H1 (cell line): ENCODE results near the gene MBOAT2. TPM values are rescaled to one million over a fixed set of nuclear protein-coding genes. Genes with fewer than 3 reads are reported as not detected.

Source experiments
- polyA plus RNA-seq, 7 experiments: library from polyadenylated mRNA; depleted of rRNA in 3 of 7; stranded (reverse) in 5 of 7; unstranded in 2 of 7; fragments of >200 nt in 5 of 7; fragments of 200-250 nt in 2 of 7; gene quantifications; 1 replicate in 5 of 7; 2 replicates in 1 of 7; 4 replicates in 1 of 7; pipeline versions ENCODE4 v1.2.1 to v1.2.3, GENCODE V29; 2011 to 2013; ENCODE audit warnings: missing spikeins in 2 of 7, mixed read lengths in 2 of 7
- total RNA-seq: library from RNA; stranded (reverse); fragmentation: NEBNext Ultra II Directional; extraction: Animal tissue kit (Norgen Biotek cat#: 25700); gene quantifications from 2 replicates; pipeline ENCODE4 v1.2.1, GENCODE V29; 2021
- TF ChIP-seq, protein P1 (sequence below): IDR thresholded peaks from 2 replicates; pipeline ENCODE4 v1.6.1; 2011; ENCODE audit warnings: low read depth, mild to moderate bottlenecking, low read length; ENCODE audit not compliant: insufficient read depth

The MBOAT2 gene
- total and polyA plus RNA-seq, 2 of the 8 experiments (the other 6 are each of a cell fraction or from before 2014, with no cell fraction given): 11.2 to 23.4 TPM

GRCh38 chr2:8831516-8831915 lies 172.0 kb downstream of the MBOAT2 start (continued):
- TF ChIP-seq, protein P1, sequence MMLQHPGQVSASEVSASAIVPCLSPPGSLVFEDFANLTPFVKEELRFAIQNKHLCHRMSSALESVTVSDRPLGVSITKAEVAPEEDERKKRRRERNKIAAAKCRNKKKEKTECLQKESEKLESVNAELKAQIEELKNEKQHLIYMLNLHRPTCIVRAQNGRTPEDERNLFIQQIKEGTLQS: no peak
